HG02588 (cell line): ENCODE results near the gene GSTM3.
"Not testable (repeated sequence)": the region's sequence is repeated elsewhere in the genome, so short reads cannot be mapped to it uniquely, and the experiment has no call there.

Source experiments
- ATAC-seq: cut with Tn5 transposase; IDR thresholded peaks from one replicate; pipeline ENCODE4 v1.9.1; 2021; ENCODE audit warnings: mild to moderate bottlenecking, moderate library complexity; ENCODE audit not compliant: unreplicated experiment

Gene GSTM3

GRCh38 chr1:109732390-109732881 lies 8.4 kb downstream of the GSTM3 start:
- ATAC-seq, result no peak

- no peak for ATAC-seq
Observed at GRCh38 chr1:109730666-109731065, 10.2 kb downstream of the GSTM3 start.

GRCh38 chr1:109728870-109729269 lies 12.0 kb downstream of the GSTM3 start:
- ATAC-seq, result no peak

GRCh38 chr1:109726728-109727373 lies 14.0 kb downstream of the GSTM3 start:
- no peak for ATAC-seq

GRCh38 chr1:109726007-109726406 lies 14.8 kb downstream of the GSTM3 start:
- ATAC-seq, result no peak

- ATAC-seq, result no peak
Observed at GRCh38 chr1:109725510-109725909, 15.3 kb downstream of the GSTM3 start.

GRCh38 chr1:109724933-109725332 lies 15.9 kb downstream of the GSTM3 start:
- ATAC-seq, result no peak

- ATAC-seq, result no peak
Observed at GRCh38 chr1:109722908-109723691, 17.7 kb downstream of the GSTM3 start.

GRCh38 chr1:109721971-109722370 lies 18.9 kb downstream of the GSTM3 start:
- ATAC-seq, result no peak

- ATAC-seq, result no peak
Observed at GRCh38 chr1:109721042-109721441, 19.8 kb downstream of the GSTM3 start.

- peak; percentile 54 for ATAC-seq
Observed at GRCh38 chr1:109719337-109719837, 21.5 kb downstream of the GSTM3 start.

GRCh38 chr1:109718495-109718894 lies 22.3 kb downstream of the GSTM3 start:
- no peak for ATAC-seq

- ATAC-seq, result no peak
Observed at GRCh38 chr1:109717729-109718128, 23.1 kb downstream of the GSTM3 start.

GRCh38 chr1:109716570-109717090 lies 24.2 kb downstream of the GSTM3 start:
- no peak for ATAC-seq

GRCh38 chr1:109716121-109716520 lies 24.7 kb downstream of the GSTM3 start:
- ATAC-seq, result no peak

GRCh38 chr1:109714661-109715372 lies 26.0 kb downstream of the GSTM3 start:
- no peak for ATAC-seq

GRCh38 chr1:109713636-109714035 lies 27.2 kb downstream of the GSTM3 start:
- no peak for ATAC-seq

- no peak for ATAC-seq
Observed at GRCh38 chr1:109712321-109712864, 28.4 kb downstream of the GSTM3 start.

- ATAC-seq, result not testable (repeated sequence)
Observed at GRCh38 chr1:109711593-109712320, 29.1 kb downstream of the GSTM3 start, which contains the start of gene GSTM5. Gene GSTM5 (plus strand): TSS chr1:109712251. CDS start chr1:109712313, 62 bp downstream.

GRCh38 chr1:109709822-109710221 lies 31.0 kb downstream of the GSTM3 start:
- not testable (repeated sequence) for ATAC-seq
